Peyer's patch (tissue), 4 donors: ENCODE results near the gene CCDC85C.

Source experiments
- POLR2A ChIP-seq, 2 donors: fragments of 450-650 bp; IDR thresholded peaks; one replicate each; pipeline ENCODE4 v1.5.1; 2017; ENCODE audit warnings: antibody characterized with exemption in 2 of 2, mild to moderate bottlenecking in 2 of 2, moderate library complexity in 2 of 2
- TF ChIP-seq, protein P1 (sequence below), 6 experiments: fragments of 450-650 bp in 4 of 6; fragments of 200-600 bp in 2 of 6; sonication (generic) in 1 of 6; IDR thresholded peaks; one replicate each; pipeline ENCODE4 v1.5.1; 2017 to 2019; ENCODE audit warnings: antibody characterized with exemption in 6 of 6, mild to moderate bottlenecking in 3 of 6, moderate library complexity in 1 of 6

DNA sequence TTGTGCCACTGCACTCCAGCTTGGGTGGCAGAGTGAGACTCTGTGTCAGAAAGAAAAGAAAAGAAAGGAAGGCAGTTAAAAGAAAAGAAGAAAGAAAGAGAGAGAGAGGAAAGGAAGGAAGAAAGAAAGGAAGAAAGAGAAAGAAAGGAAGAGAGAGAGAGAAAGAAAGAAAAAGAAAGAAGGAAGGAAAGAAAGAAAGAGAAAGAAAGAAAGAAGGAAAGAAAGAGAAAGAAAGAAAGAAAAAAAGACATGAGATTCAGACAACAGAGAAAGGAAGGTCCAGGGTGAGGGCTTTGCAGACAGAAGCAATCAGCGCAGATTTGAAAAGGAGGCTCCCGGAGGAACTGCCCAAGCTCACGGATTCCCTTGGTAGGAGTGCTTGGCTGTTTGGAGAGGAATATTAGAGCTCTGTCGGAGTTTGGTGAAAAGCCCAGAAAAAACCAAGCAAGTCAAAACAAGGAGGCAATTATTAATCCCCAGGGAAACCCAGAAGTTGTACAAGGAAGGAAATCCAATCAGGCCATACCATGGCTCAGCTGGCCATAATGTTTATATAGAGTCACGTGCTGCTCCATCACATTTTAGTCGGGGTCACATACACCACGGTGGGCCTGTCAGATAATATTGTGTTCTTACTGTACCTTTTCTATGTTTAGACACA, 11.6 kb upstream of the CCDC85C start:
- TF ChIP-seq, protein P1, sequence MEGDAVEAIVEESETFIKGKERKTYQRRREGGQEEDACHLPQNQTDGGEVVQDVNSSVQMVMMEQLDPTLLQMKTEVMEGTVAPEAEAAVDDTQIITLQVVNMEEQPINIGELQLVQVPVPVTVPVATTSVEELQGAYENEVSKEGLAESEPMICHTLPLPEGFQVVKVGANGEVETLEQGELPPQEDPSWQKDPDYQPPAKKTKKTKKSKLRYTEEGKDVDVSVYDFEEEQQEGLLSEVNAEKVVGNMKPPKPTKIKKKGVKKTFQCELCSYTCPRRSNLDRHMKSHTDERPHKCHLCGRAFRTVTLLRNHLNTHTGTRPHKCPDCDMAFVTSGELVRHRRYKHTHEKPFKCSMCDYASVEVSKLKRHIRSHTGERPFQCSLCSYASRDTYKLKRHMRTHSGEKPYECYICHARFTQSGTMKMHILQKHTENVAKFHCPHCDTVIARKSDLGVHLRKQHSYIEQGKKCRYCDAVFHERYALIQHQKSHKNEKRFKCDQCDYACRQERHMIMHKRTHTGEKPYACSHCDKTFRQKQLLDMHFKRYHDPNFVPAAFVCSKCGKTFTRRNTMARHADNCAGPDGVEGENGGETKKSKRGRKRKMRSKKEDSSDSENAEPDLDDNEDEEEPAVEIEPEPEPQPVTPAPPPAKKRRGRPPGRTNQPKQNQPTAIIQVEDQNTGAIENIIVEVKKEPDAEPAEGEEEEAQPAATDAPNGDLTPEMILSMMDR (IDR thresholded peaks at IDR 0.05) = no peak
- TF ChIP-seq POLR2A (IDR thresholded peaks at IDR 0.05) = no peak
